ENCODE data around the gene PSTK.

- TF ChIP-seq POLR2AphosphoS5 (IDR thresholded peaks at IDR 0.05) (no peak), EP300 (conservative IDR thresholded peaks at IDR 0.05; ENCODE audit: poor library complexity, severe bottlenecking) (no peak), CTCF (IDR thresholded peaks at IDR 0.05; ENCODE audit: poor library complexity, severe bottlenecking) (no peak), EZH2 (IDR thresholded peaks at IDR 0.05; ENCODE audit: borderline replicate concordance, insufficient read depth, low read length, poor library complexity, severe bottlenecking) (no peak), MXI1 (conservative IDR thresholded peaks at IDR 0.05; ENCODE audit: poor library complexity, severe bottlenecking) (no peak), REST (IDR thresholded peaks at IDR 0.05; ENCODE audit: borderline replicate concordance) (no peak), TAF1 (IDR thresholded peaks at IDR 0.05; ENCODE audit: low read depth) (no peak)
Observed at GRCh38 chr10:122998360-122998917, 18.2 kb downstream of the PSTK start.

All from neural cell (in vitro differentiated cells).